NCI-H128 (cell line): ENCODE measurements around the gene REELD1.

Experiments used
- DNase-seq: peaks from one replicate; lab custom pipeline; 2025; ENCODE audit not compliant: unreplicated experiment; lab: John Stamatoyannopoulos, UW

The REELD1 gene

DNA sequence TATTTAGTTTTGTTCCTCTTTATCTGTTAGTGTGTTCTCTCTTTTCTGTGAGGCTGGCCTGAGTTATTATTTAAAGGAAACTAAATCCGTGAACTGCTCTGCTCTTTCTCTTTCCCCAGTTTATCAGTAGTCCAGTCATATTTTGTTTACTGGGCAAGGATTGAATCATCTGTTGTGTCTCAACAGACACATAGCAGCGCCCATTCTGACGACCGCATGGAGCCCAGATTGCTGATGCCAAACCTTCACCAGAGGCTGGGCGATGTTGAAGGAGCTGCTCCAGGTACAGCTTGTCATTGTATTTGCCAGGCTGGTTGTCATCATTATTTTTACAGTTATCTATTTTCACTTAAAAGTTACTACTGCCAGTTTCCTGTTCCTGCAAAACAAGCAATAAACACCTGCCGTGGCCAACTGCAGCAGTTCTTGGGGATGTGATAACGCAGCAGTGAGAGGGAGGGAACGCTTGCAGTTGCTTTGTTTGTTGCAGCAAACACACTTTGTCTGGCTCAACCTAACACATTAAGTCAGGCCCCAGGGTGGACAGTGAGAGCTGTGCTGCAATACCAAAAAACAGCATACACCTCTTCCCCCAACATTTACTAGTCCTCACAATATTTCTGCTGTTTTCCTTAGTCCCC is 10.1 kb downstream of the REELD1 start:
- no peak for DNase-seq

DNA sequence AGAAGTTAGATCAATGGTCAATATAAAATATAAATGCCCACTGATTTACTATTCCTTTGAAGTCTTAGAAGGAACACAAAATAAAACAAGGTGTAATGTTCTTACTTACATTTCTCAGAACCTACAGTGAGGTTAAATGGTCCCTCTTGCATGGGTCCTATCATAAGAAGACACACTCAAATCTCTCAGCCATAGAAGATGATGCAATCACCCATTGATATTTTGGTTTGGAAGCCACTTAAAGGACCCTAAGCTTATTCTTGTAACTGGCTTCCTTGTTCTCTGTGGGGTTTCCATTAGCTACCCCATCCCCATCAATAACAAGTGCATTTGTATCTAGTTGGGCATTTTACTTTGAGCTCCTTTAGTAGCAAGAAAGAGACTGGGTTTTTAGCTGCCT is 15.1 kb downstream of the REELD1 start:
- DNase-seq = no peak

DNA sequence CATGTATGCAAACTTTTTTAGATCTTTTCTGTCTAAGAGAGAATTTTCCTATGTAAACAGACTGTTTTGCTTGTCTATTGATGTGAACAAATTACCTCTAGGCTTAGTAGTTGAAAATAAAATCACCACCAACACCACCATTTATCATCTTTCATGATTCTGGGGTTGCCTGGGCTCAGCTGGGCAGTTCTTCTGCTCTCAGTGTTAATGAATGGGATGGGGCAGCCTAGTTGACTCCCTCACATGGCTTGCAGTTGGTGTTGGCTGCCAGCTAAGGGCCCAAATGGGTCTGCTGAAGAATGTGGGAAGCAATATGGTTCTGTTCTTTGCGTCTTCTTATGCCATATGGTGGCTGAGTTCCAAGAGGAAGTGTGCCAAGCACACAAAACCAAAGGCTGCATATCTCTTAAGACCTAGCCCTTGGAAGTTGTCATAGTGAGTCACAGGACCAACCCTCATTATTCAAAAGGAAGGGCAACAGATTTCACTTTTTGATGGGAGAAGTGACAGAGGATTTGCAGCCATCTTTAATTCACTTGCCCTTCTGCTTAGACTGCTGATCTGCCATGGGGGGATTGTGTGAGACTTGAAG is 17.9 kb downstream of the REELD1 start:
- DNase-seq = no peak

DNA sequence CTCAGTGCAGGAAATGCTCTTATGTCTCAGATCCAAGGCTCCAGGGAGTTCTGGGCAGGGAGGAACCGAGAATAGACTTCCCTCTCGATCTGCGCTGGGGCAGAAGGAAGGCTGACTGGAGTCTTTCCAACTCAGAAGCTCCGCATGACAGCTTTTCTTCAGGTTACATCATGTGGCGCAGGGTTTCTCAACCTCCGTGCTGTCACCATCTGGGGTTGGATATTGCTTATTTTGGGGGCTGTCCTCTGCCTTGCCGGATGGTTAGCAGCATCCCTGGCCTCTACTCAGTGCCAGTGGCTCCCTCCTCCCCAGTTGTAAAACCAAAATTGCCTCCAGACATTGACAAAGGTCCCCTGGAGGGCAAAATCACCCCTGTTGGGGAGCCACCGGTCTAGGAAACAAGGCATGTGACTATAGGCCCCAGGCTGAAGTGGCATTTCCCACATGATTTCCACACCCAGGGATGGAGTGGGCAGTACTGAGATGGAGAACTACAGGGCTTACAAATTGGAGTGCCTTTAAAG is 21.4 kb downstream of the REELD1 start:
- no peak for DNase-seq

DNA sequence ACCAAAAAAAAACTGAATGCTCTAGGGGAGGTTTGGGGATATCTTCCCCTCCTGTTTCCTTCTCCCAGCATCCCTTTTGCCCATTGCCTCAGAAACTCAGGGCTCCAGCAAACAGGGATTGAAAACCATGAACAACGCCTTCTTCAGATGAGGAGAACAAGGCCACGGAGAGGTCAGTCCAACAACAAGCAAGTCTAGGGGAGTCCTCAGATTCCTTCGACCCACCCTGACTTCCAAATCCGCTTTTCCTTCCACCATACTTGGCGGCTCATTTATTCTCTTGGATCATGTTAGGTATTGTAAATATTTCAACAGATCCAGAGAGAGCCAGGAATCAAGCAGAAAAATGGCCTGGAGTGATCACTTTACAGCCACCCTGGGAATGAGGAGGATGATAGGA is 21.9 kb downstream of the REELD1 start:
- DNase-seq = no peak

DNA sequence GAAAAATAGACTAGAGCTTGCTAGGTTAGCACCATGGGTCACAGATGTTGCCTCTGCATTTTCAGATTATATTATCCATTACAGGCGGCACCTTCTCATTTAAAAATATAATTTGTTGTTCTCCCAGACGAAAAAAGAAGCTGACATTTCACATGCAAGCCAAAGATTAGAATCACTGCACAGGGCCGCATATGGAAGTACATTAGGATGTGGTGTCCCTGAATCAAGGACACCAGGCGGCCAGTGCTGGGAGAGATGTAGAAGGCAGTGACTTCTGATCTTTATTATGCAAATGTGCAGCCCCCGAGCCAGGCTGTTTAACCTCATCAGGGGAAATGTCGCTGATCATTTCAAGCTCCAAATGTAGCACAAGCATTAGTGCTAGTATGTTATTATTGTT is 22.8 kb downstream of the REELD1 start:
- DNase-seq = no peak

DNA sequence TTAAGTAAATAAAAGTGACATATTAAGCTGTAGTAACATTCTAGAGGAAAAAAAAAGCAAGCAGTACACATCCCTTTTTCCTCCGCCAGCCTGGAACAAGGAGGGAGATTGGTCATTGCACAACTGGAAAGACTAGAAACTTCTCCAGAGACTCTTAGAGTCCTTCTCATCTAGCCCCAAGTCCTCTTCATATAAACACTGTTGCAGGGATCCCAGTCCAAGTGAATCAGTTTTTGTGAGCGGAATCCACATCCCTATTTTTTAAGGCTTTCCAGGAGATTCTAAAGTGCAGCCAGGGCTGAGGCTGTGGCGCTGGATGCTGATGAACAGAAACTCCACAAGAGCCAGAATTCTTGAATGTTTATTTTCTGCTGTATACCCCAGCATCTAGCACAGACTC is 23.8 kb downstream of the REELD1 start:
- DNase-seq = no peak

DNA sequence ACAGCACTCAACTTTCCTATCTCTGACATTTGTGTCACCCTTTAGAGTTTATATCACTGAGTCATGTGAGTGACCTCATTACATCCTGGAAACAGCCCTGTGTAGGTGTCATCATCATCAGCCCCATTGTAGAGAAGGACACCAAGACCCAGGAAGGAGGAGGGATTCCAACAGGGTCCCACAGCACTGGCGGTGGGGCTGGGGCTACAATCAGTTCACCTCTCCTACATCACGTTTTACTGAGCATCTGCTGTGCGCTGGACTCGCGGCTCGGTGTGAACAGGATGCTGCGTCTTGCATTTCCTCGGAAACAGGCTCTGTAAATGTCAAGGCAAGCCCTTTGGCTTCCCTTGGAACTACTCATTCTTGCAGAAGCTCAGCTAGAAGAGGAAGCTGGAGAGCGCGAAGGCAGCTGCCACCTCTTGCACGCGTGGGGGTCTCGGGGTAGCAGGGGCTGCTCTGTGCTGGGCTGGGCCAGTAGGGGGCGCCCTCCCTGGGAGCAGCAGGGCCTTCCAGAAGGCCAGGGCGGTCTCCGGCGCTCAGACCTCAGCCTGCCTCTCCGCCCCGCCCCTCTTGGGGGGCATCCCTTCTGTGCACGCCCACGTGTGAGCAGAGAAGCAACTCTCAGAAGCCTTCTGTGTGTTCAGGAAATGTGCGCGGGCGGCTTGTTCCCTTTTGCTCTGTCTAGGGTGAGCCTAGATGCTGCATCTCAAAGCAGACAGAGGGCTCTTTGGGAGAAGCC is 29.0 kb downstream of the REELD1 start:
- no peak for DNase-seq

DNA sequence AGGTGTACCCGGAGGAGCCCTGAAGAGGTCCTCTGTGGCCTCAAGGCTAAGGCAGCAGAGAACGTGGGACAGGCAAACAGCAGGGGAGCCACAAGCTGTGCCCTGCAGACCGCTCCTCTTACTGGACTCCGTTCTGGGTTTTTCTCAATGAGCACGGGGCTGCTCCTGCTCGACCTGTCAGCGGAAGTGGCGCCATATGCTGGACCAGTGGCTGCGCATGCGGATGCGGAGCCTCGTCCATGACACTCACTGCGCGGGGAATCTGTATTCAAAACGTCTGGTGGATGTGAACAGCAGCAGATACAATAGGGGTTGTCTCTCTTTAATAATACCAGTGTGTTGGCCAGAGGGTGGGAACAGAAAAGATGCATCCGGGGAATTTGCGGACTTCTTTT is 29.5 kb downstream of the REELD1 start:
- no peak for DNase-seq

DNA sequence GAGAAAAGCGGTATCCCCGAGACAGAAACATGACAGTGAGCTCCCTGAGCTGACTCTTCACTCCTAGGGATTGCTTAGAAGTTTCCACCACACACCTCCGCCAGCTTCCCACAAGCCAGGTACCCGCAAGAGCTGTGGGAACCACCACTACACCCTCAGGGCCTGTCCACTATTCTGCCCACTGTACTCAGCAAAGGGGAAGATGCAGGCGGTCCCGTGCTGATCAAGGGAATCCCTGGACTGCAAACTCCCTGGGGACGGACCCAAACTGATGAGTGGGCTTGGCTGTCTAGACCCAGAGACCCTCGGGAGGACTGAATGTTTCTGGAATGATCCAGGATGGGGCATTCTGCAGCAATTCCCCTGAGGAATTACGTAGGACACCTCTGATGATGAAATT is 30.2 kb downstream of the REELD1 start:
- no peak for DNase-seq

DNA sequence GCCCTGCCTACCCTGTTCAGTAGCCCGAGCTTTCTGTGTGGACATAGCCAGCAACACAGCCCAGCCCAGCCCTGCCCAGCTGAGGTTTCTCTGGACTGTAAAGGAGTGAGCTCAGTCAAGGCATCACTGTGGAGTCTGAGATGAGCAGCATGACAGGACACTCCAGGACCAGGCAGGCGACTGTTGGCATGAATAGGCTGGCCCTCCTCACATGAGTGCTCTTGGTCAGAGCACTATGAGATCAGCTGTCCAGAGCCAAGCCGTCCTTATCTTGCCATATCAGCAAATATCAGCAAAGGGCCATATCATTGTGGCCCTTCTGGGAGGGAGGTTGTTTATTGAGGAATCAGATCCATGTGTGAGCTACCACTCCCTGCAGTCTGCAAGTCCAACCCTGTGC is 30.9 kb downstream of the REELD1 start:
- DNase-seq = no peak

DNA sequence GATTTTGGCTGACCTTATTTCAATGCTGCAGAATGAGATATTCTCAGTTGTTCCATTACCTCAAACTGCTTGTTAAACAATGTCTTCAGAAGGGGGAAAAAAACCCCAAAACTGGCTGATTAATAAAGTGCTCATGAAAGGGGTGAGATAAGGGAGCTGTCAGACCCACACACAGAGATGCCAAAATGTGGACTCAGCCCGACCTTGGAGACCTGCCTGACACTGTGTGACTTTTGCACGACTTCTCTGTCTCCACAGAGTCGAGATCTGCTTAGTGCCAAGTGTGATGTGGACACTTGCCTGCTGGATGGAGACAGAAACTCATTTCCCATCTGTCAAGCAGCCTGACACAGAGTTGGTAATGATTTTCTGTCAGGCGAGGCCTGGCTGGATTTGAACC is 31.5 kb downstream of the REELD1 start:
- DNase-seq = no peak

DNA sequence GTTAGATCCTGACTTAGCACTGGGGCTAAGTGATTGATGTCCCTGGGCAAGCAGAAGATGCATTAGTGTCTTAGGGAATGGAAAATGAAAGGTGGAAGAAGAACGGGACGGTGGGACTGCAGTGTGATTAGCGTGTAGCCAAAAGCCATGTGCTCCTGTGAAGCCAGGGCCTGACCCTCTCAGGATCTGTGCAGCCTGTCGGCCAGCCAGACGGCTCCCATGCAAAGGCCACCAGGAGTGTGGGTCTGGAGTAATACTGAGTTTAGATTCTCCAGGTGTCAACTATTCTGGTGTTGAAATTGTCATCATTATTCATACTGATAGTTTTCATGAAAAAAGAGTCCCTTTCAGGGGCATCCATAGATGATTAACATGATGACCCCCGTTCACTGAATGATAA is 32.0 kb downstream of the REELD1 start:
- DNase-seq = no peak

DNA sequence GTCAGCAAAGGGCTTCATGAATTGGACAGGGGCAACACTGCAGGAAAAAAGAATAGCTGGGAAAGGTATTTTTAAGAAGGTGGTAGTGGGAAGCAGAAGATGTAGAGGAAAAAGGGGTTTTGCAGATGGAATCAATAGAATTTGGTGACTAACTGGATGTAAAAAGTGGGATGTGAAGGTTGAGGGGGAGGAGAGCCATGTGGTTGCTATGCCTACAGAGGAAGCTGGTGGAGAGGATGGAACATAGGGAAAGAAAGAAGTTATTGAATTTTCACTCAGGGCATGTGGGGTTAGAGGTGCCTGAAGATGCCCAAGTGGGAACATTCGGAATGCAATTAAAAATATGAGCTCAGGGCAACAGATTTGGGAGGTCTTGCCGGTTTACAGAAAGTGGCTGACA is 33.0 kb downstream of the REELD1 start:
- no peak for DNase-seq

DNA sequence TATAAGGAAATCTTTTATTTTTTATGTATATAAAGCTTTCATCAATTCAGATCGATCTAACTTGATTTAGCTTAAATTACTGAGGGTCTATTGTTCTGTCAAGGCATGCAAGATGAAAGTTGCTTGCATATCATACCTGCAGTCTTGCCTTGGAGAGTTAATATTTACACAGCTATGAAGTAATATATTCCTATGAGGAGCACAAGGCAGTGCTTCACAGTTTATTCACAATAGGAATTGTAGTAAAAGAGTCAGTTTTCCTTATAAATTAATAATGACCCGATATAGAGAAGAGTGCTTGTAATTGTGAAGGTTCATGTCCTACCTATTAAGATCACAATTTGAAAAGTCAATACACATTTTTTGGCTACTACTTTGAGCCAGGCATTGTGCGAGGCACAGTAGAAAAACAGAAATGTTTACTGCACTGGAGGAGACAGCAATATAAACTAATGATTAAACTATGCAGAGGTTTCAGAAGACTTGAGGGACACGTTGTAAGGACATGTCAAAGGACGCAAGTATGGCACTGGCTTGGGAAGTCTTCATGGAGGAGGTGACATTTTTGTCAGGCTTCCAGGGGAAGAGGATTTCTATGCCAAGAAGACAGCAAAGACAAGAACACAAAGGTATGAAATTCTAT is 38.8 kb downstream of the REELD1 start:
- DNase-seq = no peak

DNA sequence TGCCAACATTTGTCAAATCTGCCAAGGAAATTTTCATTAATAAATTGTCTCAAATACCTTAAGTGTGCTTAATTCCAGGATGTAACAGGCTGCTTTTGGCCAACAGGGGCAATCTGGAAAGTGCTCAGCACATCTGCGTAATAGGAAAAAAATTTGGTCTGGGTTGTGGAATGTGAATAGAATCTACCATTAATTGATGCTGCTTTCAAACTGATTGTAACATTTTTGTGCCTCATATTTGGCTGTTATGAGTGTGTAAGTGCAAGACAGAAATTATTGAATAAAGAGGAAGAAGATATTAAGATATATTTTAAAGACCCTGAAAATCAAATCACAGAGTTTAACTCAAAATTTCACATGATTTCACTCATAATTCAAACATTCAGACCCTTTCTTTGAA is 41.1 kb downstream of the REELD1 start:
- no peak for DNase-seq

DNA sequence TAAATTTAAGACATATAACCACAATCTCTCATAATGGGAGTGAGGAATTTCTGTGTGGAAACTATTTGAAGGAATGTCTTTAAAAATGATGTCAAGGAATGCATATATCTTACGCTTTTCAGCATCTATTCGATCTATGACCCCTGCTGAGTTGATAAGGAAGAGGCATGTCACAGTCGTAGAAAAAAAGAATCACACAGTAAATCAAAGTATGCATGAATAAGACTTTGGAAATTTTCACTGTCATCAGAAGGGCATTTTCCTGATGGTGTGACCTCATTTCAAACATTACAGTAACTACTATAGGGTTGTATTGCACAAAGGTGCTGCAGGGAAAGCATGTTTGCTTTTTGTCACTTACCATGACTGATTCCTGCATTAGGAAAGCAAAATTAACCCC is 41.5 kb downstream of the REELD1 start:
- no peak for DNase-seq

DNA sequence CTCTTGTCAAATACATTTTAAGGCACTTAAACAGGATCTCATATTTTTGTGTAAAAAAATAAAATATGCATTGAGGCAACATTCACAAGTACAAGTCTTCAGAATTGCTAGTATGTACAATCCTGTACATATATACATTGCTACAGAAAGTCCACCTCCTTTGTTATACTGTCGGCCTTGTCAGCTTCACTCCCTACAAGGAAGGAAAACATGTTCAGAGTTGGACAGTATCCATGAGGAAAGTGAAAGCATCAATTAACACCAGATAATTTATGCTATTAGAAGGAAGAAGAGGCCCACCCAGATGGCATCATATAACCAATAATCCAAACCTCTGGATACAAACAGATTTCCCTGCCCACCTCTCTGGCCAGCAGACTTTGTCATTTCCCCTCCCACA is 42.0 kb downstream of the REELD1 start:
- no peak for DNase-seq

DNA sequence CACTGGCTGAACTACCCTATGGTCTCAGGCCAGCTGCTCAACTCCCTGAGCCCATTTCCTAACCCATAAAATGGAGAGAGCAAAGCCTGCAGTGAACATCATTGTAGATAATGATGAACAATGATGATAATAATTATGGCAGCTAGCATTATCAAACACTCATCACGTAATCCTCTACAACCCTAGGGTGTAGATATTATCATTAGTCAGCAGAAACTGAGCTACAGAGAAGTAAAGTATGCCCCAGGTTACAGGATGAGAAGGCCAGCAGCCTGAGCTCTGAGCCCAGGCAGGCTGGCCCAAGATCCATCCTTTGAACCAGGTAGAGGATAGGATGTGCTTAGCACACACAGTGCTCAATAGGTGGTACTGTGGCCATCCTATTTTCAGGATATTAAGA is 43.2 kb downstream of the REELD1 start:
- DNase-seq = no peak

DNA sequence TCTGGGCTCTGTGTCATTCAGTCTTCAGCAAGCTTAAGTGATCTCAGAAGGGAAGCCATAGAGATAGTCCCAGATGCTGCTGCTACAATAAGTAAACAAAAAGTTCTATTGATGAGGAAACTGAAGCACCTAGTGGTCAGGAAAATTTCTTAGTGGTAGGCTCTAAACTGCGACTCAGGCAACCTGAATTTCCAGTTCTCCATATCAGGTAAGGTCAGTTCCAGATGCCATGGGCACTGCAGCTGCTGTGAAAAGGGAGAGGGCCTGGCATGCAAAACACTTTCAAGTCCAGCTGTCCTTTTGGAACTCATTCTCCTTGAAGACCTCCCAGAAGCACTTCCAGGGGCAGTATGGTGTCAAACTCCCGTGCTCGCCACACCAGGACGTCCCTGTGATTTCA is 46.2 kb downstream of the REELD1 start:
- no peak for DNase-seq

DNA sequence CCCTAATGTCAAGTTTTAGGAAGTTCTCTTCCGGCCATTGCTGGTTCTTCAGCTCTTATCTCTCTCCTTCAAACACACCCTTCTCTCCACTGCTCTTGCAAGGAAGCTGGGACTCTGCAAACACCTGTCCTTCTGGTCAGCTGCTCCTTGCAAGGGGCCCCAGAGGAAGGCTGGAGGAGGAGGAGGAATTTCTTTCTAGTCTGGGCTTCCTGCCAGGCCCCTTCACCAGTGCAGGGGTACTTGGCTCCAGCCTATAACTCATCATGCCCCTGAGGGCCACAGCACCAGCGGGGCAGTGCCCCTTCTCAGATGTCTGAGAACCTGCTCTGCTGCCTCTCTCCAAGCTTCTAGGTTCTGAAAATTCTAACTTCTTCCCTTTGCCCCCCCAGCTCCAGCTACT is 46.7 kb downstream of the REELD1 start:
- no peak for DNase-seq

DNA sequence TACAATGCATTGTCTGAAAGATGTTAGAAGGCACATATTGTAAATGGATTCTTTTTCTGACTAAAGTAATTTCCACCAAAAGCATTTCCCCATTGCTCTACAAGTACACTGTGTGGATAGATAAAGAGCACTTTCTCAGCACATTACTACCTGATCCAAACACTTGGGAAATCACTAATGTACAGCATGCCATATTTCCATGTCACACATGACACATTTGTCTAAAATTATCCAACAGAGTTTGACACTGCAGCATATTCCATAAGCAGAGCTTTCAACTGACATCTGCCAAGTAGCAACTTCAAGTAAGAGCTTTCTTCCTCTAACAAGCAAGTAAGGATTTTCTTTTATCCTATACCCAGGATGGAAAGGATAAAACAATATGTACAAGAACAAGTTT is 49.5 kb downstream of the REELD1 start:
- no peak for DNase-seq
